Esophagus muscularis mucosa (tissue), 4 donors: ENCODE data around the gene TOPORS.

ENCODE experiments used
- CTCF ChIP-seq, 3 experiments: fragments of 200-600 bp in 2 of 3; fragments of 450-650 bp in 1 of 3; sonication (generic) in 2 of 3; IDR thresholded peaks; one replicate each; pipeline ENCODE4 v1.5.1; 2017 to 2019; ENCODE audit warnings: antibody characterized with exemption in 3 of 3, mild to moderate bottlenecking in 2 of 3, moderate library complexity in 1 of 3
- EP300 ChIP-seq: sonication (generic); formaldehyde crosslinking; IDR thresholded peaks from one replicate; pipeline ENCODE4 v1.6.1; 2017; ENCODE audit warnings: antibody characterized with exemption
- POLR2A ChIP-seq: fragments of 450-650 bp; IDR thresholded peaks from one replicate; pipeline ENCODE4 v1.6.1; 2017; ENCODE audit warnings: antibody characterized with exemption, moderate library complexity, mild to moderate bottlenecking, low read depth

GRCh38 chr9:32572900-32573523, 20.6 kb upstream of the TOPORS start, which contains the start of gene NDUFB6:
- TF ChIP-seq POLR2A (peak; percentile 14), CTCF (IDR thresholded peaks at IDR 0.05) (no peak), EP300 (no peak)
